Naive thymus-derived CD8-positive, alpha-beta T cell (primary cell): ENCODE data around the gene NRXN3. TPM values are rescaled to one million over a fixed set of nuclear protein-coding genes. Genes with fewer than 3 reads are reported as not detected.
"Not testable (repeated sequence)": the region's sequence is repeated elsewhere in the genome, so short reads cannot be mapped to it uniquely, and the experiment has no call there.

Experiments used
- ATAC-seq, 2 donors: fragments of 150-1000 bp; cut with Tn5 transposase in 1 of 2; sonication (Bioruptor Pico), chemical (Tn5 transposase) in 1 of 2; 1 replicate in 1 of 2; 2 replicates in 1 of 2; pipeline ENCODE4 v1.10.0; 2021; ENCODE audit warnings: mild to moderate bottlenecking in 2 of 2, moderate library complexity in 2 of 2
- POLR2A ChIA-PET: fragments of 350-600 bp; sonication (Branson Sonifier 250); formaldehyde crosslinking; loops from one replicate; lab custom pipeline; 2021; ENCODE audit warnings: antibody characterized with exemption; lab: Charles Lee
- DNase-seq, 10 donors: peaks; one replicate each; pipeline versions ENCODE4 v3.0.0 to v3.0.0-alpha.2; 2020 to 2022
- H3K27ac Mint-ChIP-seq, 10 donors: one replicate each; pipeline ENCODE4 v1.8.0; 2020 to 2022; ENCODE audit warnings: mild to moderate bottlenecking in 10 of 10, mixed read lengths in 10 of 10, moderate library complexity in 4 of 10, inconsistent platforms in 1 of 10
- H3K27me3 Mint-ChIP-seq, 5 donors: one replicate each; pipeline ENCODE4 v1.8.0; 2021 to 2022; ENCODE audit warnings: mixed read lengths in 5 of 5
- H3K36me3 Mint-ChIP-seq, 3 donors: one replicate each; pipeline ENCODE4 v1.8.0; 2020 to 2022; ENCODE audit warnings: mixed read lengths in 3 of 3, mild to moderate bottlenecking in 2 of 3, inconsistent platforms in 1 of 3
- H3K4me1 Mint-ChIP-seq, 4 donors: one replicate each; pipeline ENCODE4 v1.8.0; 2021 to 2022; ENCODE audit warnings: mixed read lengths in 4 of 4
- H3K4me3 Mint-ChIP-seq, 10 donors: one replicate each; pipeline ENCODE4 v1.8.0; 2020 to 2022; ENCODE audit warnings: mild to moderate bottlenecking in 10 of 10, mixed read lengths in 10 of 10, moderate library complexity in 6 of 10, inconsistent platforms in 1 of 10
- H3K9me3 Mint-ChIP-seq, 9 donors: one replicate each; pipeline ENCODE4 v1.8.0; 2020 to 2022; ENCODE audit warnings: mixed read lengths in 9 of 9, mild to moderate bottlenecking in 3 of 9, inconsistent platforms in 1 of 9, moderate library complexity in 1 of 9
- polyA plus RNA-seq, 3 donors: library from polyadenylated mRNA; unstranded; fragments of 300-500 nt; fragmentation: Illumina TruSeq; gene quantifications; one replicate each; pipeline ENCODE4 v1.2.3, GENCODE V29; 2021
- total RNA-seq, 8 experiments: library from RNA in 2 of 8; stranded (reverse) in 2 of 8; gene quantifications; one replicate each; pipeline ENCODE4 v1.2.3 and lab custom pipeline; 2021 to 2026

Gene NRXN3
- total and polyA plus RNA-seq, 5 experiments from 2014 or later = not detected

- H3K27me3 Mint-ChIP-seq = peaks cover 0 to 6% (median 0%) of the 10 kb centered on the region in 5 donors
- POLR2A ChIA-PET = no interaction called here
These were observed 1594.2 kb downstream of the NRXN3 start for GRCh38 chr14:79764323-79764722.

GRCh38 chr14:79766511-79766910 lies 1596.3 kb downstream of the NRXN3 start:
- H3K27me3 Mint-ChIP-seq = peaks cover 0 to 6% (median 0%) of the 10 kb centered on the region in 5 donors
- ATAC-seq (no peak), DNase-seq (no peak)
- peaks cover 0 to 6% (median 2%) of the 10 kb centered on the region in 3 donors for H3K36me3 Mint-ChIP-seq
- POLR2A ChIA-PET = no interaction called here
- peaks cover 0 to 25% (median 10%) of the 10 kb centered on the region in 9 donors for H3K9me3 Mint-ChIP-seq
- H3K4me3 Mint-ChIP-seq = no peak overlapping the region
- H3K4me1 Mint-ChIP-seq = peaks cover 0 to 2% (median 0%) of the 10 kb centered on the region in 4 donors
- H3K27ac Mint-ChIP-seq = no peak overlapping the region

More at GRCh38 chr14:79764323-79764722, 1594.2 kb downstream of the NRXN3 start:
- H3K36me3 Mint-ChIP-seq = peaks cover 0 to 6% (median 0%) of the 10 kb centered on the region in 3 donors
- no peak overlapping the region for H3K27ac Mint-ChIP-seq
- H3K4me1 Mint-ChIP-seq = peaks cover 0 to 3% (median 0%) of the 10 kb centered on the region in 4 donors
- no peak for ATAC-seq
- H3K4me3 Mint-ChIP-seq = no peak overlapping the region
- peaks cover 0 to 17% (median 7%) of the 10 kb centered on the region in 9 donors for H3K9me3 Mint-ChIP-seq
- DNase-seq = no peak

- peaks cover 0 to 2% (median 0%) of the 10 kb centered on the region in 4 donors for H3K4me1 Mint-ChIP-seq
- peak overlapping the region in 1 of 10 donors; percentile 1 for H3K27ac Mint-ChIP-seq
- H3K9me3 Mint-ChIP-seq = peaks cover 0 to 25% (median 10%) of the 10 kb centered on the region in 9 donors
- ATAC-seq = no peak
- peaks cover 0 to 6% (median 2%) of the 10 kb centered on the region in 3 donors for H3K36me3 Mint-ChIP-seq
- POLR2A ChIA-PET = no interaction called here
- no peak for DNase-seq
- H3K4me3 Mint-ChIP-seq = no peak overlapping the region
- peaks cover 0 to 6% (median 0%) of the 10 kb centered on the region in 5 donors for H3K27me3 Mint-ChIP-seq
These were observed 1597.1 kb downstream of the NRXN3 start for GRCh38 chr14:79767251-79767650.

GRCh38 chr14:79767721-79768120 lies 1597.5 kb downstream of the NRXN3 start:
- DNase-seq, H3K27ac Mint-ChIP-seq, H3K36me3 Mint-ChIP-seq, POLR2A ChIA-PET, H3K4me1 Mint-ChIP-seq, ATAC-seq, H3K4me3 Mint-ChIP-seq, H3K27me3 Mint-ChIP-seq: not testable (repeated sequence)
- H3K9me3 Mint-ChIP-seq = peaks cover 0 to 25% (median 10%) of the 10 kb centered on the region in 9 donors

- Mint-ChIP-seq H3K9me3 (peaks cover 0 to 7% (median 3%) of the 10 kb centered on the region in 9 donors), H3K4me3 (no peak overlapping the region), H3K27me3 (no peaks in the 10 kb centered on the region), H3K4me1 (no peaks in the 10 kb centered on the region), H3K27ac (no peak overlapping the region), H3K36me3 (no peaks in the 10 kb centered on the region)
- ATAC-seq (no peak), DNase-seq (no peak)
- POLR2A ChIA-PET = no interaction called here
These were observed 1611.7 kb downstream of the NRXN3 start for GRCh38 chr14:79781882-79782281.

- H3K4me1 Mint-ChIP-seq = no peaks in the 10 kb centered on the region
These were observed 1612.9 kb downstream of the NRXN3 start for GRCh38 chr14:79783041-79783440.

GRCh38 chr14:79786522-79786921 lies 1616.3 kb downstream of the NRXN3 start:
- Mint-ChIP-seq H3K36me3 (no peaks in the 10 kb centered on the region), H3K4me1 (no peaks in the 10 kb centered on the region)

More at GRCh38 chr14:79783041-79783440, 1612.9 kb downstream of the NRXN3 start:
- H3K9me3 Mint-ChIP-seq = peaks cover under 1 to 12% (median 4%) of the 10 kb centered on the region in 9 donors
- DNase-seq (no peak), ATAC-seq (no peak)
- H3K36me3 Mint-ChIP-seq = no peaks in the 10 kb centered on the region
- no peaks in the 10 kb centered on the region for H3K27me3 Mint-ChIP-seq
- H3K27ac Mint-ChIP-seq = no peak overlapping the region
- no peak overlapping the region for H3K4me3 Mint-ChIP-seq
- POLR2A ChIA-PET = no interaction called here

GRCh38 chr14:79788346-79788745 lies 1618.2 kb downstream of the NRXN3 start:
- ATAC-seq (no peak), DNase-seq (no peak)
- no peak overlapping the region for H3K27ac Mint-ChIP-seq
- peaks cover 0 to 28% (median 15%) of the 10 kb centered on the region in 9 donors for H3K9me3 Mint-ChIP-seq
- POLR2A ChIA-PET = no interaction called here
- no peaks in the 10 kb centered on the region for H3K36me3 Mint-ChIP-seq
- no peaks in the 10 kb centered on the region for H3K4me1 Mint-ChIP-seq
- no peaks in the 10 kb centered on the region for H3K27me3 Mint-ChIP-seq
- no peak overlapping the region for H3K4me3 Mint-ChIP-seq

More at GRCh38 chr14:79786522-79786921, 1616.3 kb downstream of the NRXN3 start:
- H3K27ac Mint-ChIP-seq = no peak overlapping the region
- DNase-seq = no peak
- POLR2A ChIA-PET = no interaction called here
- peaks cover 2 to 25% (median 10%) of the 10 kb centered on the region in 9 donors for H3K9me3 Mint-ChIP-seq
- H3K27me3 Mint-ChIP-seq = no peaks in the 10 kb centered on the region
- no peak overlapping the region for H3K4me3 Mint-ChIP-seq
- no peak for ATAC-seq

GRCh38 chr14:79791055-79791732 lies 1621.0 kb downstream of the NRXN3 start:
- no peak for DNase-seq
- no peak overlapping the region for H3K4me3 Mint-ChIP-seq
- H3K27me3 Mint-ChIP-seq = no peaks in the 10 kb centered on the region
- H3K9me3 Mint-ChIP-seq = peaks cover 1 to 32% (median 15%) of the 10 kb centered on the region in 9 donors
- POLR2A ChIA-PET = no interaction called here
- ATAC-seq = no peak
- H3K36me3 Mint-ChIP-seq = no peaks in the 10 kb centered on the region
- no peaks in the 10 kb centered on the region for H3K4me1 Mint-ChIP-seq
- H3K27ac Mint-ChIP-seq = no peak overlapping the region

GRCh38 chr14:79802093-79802492 lies 1631.9 kb downstream of the NRXN3 start:
- H3K27me3 Mint-ChIP-seq = peaks cover 0 to 2% (median 0%) of the 10 kb centered on the region in 5 donors
- H3K27ac Mint-ChIP-seq = no peak overlapping the region
- no peaks in the 10 kb centered on the region for H3K36me3 Mint-ChIP-seq
- no peaks in the 10 kb centered on the region for H3K4me1 Mint-ChIP-seq
- POLR2A ChIA-PET = no interaction called here
- H3K9me3 Mint-ChIP-seq = peaks cover 0 to 2% (median 0%) of the 10 kb centered on the region in 9 donors
- no peak for ATAC-seq
- H3K4me3 Mint-ChIP-seq = no peak overlapping the region
- no peak for DNase-seq

GRCh38 chr14:79805636-79806035 lies 1635.5 kb downstream of the NRXN3 start:
- H3K27ac Mint-ChIP-seq = no peak overlapping the region
- POLR2A ChIA-PET = no interaction called here
- no peaks in the 10 kb centered on the region for H3K4me1 Mint-ChIP-seq
- H3K4me3 Mint-ChIP-seq = no peak overlapping the region
- H3K9me3 Mint-ChIP-seq = peaks cover 0 to 6% (median 0%) of the 10 kb centered on the region in 9 donors
- DNase-seq = no peak
- H3K36me3 Mint-ChIP-seq = no peaks in the 10 kb centered on the region
- peaks cover 0 to 3% (median 0%) of the 10 kb centered on the region in 5 donors for H3K27me3 Mint-ChIP-seq
- no peak for ATAC-seq

GRCh38 chr14:79809849-79810612 lies 1639.9 kb downstream of the NRXN3 start:
- Mint-ChIP-seq H3K27me3 (peaks cover 0 to 3% (median 0%) of the 10 kb centered on the region in 5 donors), H3K9me3 (peaks cover 0 to 9% (median 0%) of the 10 kb centered on the region in 9 donors), H3K4me1 (no peaks in the 10 kb centered on the region), H3K27ac (no peak overlapping the region), H3K4me3 (no peak overlapping the region), H3K36me3 (no peaks in the 10 kb centered on the region)
- POLR2A ChIA-PET = no interaction called here
- no peak for ATAC-seq
- no peak for DNase-seq
